C4-2B (cell line): ENCODE data around the gene GALNT14.

ENCODE experiments used
- H3K27ac ChIP-seq: fragments of 450-650 bp; 2 replicates; pipeline ENCODE4 v1.5.1; 2017
- ZFX ChIP-seq: fragments of 450-650 bp; IDR thresholded peaks from 2 replicates; pipeline ENCODE4 v1.6.1; 2017
- TF ChIP-seq, protein P1 (sequence below): fragments of 450-650 bp; conservative IDR thresholded peaks from 2 replicates; pipeline ENCODE4 v1.5.1; 2017; ENCODE audit warnings: mild to moderate bottlenecking

Gene GALNT14

DNA sequence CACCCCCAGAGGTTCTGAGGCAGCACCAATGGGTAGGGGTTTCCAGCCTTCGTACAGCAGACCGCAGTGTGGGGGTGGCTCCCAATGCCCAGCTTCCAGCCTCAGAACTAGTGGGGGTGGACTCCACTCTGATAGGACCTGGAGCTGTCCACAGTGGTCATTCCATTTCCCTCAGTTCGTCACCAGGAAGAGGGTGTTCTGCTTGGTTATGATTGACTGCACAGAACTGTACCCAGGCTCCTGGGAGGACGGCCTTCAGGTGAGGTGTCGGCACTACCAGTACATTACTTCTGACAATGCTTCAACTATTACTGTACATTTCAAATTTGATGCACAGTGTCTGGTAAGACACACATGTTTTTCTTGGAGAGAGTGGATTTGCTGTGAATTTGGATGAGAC is 180.6 kb downstream of the GALNT14 start:
- no peak overlapping the region for H3K27ac ChIP-seq
- TF ChIP-seq, protein P1, sequence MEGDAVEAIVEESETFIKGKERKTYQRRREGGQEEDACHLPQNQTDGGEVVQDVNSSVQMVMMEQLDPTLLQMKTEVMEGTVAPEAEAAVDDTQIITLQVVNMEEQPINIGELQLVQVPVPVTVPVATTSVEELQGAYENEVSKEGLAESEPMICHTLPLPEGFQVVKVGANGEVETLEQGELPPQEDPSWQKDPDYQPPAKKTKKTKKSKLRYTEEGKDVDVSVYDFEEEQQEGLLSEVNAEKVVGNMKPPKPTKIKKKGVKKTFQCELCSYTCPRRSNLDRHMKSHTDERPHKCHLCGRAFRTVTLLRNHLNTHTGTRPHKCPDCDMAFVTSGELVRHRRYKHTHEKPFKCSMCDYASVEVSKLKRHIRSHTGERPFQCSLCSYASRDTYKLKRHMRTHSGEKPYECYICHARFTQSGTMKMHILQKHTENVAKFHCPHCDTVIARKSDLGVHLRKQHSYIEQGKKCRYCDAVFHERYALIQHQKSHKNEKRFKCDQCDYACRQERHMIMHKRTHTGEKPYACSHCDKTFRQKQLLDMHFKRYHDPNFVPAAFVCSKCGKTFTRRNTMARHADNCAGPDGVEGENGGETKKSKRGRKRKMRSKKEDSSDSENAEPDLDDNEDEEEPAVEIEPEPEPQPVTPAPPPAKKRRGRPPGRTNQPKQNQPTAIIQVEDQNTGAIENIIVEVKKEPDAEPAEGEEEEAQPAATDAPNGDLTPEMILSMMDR, result no peak
- TF ChIP-seq ZFX, result no peak

DNA sequence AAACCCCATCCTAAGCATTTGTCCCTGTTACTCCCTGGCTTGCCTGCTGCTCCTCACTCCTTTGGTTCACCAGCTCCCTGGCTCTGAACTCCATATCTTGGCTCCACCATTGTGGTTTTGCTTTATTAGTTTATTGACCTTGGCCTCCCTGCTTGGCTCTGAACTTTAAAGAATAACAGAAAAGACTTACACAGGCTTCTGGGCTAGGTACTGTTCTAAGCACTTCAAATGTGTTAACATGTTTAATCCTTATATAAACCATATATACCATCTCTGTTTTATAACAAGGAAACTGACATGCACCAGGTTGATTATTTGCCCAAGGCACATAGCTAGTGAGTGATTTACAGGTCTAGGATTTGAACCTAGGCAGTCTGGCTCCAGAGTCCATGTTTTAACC is 181.2 kb downstream of the GALNT14 start:
- H3K27ac ChIP-seq, result no peak overlapping the region

DNA sequence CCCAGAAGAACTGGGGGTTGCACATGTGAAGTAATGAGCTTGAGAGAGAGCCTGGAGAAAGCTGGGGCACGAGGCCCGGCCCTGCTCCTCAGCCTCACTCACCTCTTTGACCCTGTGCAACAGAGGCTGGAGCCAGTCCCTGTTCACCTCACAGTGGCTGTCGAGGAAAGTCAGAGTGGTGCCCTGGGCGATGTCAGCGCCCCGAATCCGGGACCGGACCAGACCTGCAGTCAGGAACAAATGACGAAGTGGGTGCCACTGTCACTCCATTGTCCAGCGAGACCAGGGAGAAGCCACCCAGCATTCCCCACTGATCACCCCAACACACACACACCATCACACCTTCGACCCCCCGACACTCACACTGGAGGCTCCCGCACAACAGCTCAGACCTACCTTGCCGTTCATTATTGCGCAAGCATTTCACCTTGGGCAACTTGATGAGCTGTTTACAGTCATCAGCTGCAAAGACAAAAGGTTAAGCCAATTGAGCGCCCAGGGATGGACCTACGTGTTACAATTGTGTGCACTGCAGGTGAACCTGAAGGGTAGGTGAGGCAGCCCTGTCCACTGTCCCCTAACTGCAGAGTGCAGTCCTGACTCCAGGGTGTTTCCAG is 182.6 kb downstream of the GALNT14 start:
- TF ChIP-seq ZFX, result no peak
- TF ChIP-seq, protein P1, result no peak
- H3K27ac ChIP-seq, result no peak overlapping the region

More for the DNA sequence above, 181.2 kb downstream of the GALNT14 start:
- TF ChIP-seq ZFX, result no peak
- TF ChIP-seq, protein P1, result no peak

DNA sequence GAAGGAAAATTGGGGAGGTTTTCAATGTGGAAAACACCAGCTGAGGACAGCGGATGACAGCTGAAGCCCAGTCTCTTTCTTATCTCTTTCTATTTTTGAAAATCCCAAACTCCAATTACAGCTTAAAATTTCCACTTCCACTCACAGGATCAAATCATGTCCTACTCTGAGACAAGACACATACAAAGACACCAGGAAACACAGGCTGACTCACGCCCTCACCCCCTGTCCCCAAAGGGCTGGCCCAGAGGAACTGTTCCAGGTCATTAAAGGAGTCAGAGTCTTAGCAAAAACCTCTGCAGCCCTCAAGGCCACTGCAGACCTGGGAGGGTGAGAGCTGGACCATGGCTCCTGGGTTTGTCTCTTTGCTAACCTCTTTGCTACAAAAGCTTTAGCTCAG is 187.9 kb downstream of the GALNT14 start:
- H3K27ac ChIP-seq, result no peak overlapping the region
- TF ChIP-seq, protein P1, result no peak
- TF ChIP-seq ZFX, result no peak

DNA sequence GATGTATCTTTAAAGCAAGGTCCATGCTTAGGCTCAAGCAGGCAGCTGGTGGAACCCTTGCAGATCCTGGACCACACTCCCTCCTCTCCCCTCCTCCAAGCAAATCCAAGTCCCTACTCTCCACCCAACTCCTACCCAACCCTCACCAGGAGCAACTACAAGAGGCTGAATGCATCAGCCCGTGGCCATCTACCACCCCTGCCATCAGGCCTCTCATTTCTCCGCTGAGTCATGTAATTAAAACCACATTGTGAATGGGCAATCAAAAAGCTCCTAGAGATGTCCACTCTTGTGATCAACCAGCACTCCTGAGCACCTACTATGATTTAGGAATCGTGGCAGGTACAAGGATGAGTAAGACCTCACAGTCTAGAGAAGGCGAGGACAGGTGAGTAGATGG is 188.8 kb downstream of the GALNT14 start:
- H3K27ac ChIP-seq, result no peak overlapping the region
- TF ChIP-seq ZFX, result no peak
- TF ChIP-seq, protein P1, result no peak

DNA sequence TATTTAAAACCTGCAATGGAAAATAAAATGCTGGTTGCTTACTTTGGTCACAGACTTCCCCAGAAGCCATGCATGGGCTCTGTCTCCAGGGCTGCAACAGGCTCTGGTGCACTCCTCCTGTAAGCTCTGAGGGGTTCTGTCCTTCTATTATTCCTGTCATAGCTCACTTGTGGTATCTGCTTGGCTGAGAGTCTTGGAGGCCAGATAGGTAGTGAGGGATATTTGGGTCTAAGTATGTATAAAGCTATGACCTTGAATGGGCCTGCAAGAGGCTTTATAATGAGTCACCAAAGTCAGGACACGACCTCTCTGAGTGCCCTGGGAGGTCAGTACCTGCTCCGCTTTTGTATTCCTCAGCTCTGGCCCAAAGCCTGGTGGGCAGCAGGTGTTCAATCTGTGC is 189.4 kb downstream of the GALNT14 start:
- H3K27ac ChIP-seq, result no peak overlapping the region
- TF ChIP-seq, protein P1, result no peak
- TF ChIP-seq ZFX, result no peak

DNA sequence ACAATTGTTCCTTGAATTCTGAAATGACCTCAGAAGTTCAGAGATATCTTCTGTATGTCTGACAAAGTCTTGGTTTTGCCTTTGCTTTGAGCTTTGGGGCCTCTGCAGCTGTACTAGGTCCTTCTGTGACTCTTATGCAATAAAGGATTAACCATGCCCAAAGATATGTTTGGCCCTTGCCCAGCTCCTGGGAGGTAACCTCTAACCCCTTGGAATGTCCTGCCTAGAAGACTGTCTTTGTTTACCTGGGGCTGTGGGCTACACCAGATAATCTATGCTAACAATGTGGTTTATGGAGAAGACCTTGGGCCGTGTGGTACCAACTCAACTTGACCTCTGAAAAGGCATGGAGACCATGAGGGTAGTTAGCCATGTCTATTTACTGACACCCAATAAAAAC is 190.1 kb downstream of the GALNT14 start:
- TF ChIP-seq ZFX, result no peak
- TF ChIP-seq, protein P1, result no peak
- no peak overlapping the region for H3K27ac ChIP-seq
